ENCODE results near the gene SLC26A2. TPM values are rescaled to one million over a fixed set of nuclear protein-coding genes. Genes with fewer than 3 reads are reported as not detected.

SLC26A2 gene
- total and polyA plus RNA-seq, 5 donors: 2.2 to 10.4 (median 6.1) TPM

GRCh38 chr5:150013931-150014330 lies 53.4 kb downstream of the SLC26A2 start:
- no peak for ATAC-seq
- 96% methylated on average over 4 of the region's 4 CpGs for WGBS

DNA sequence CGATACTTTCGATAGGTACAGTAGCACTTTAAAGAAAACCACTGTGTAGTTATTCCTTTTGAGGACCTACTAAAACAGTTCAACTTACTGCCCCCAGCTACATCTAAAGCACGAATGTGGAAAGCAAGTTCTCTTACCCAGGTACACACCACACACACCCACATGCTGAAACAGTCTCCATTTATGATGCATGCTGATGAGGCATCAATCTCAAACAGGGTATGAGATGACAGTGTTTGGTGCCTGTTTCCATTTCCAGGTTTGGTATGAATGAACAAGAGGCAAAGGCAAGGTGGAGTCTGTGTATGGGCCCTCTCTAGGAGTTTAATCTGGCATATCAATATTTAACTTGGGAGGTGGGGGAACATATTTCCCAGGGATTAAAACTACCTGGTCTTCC lies 53.9 kb downstream of the SLC26A2 start:
- no peak overlapping the region for H3K4me3 ChIP-seq (ENCODE audit: low read length)
- DNase-seq (no peak), ATAC-seq (no peak)
- H3K4me1 ChIP-seq (ENCODE audit: control insufficient read depth, insufficient read depth, low read length): no peaks in the 10 kb centered on the region
- H3K27ac ChIP-seq (ENCODE audit: low read length): no peak overlapping the region
- no peaks in the 10 kb centered on the region for H3K27me3 ChIP-seq (ENCODE audit: control insufficient read depth, insufficient read depth)
- no peaks in the 10 kb centered on the region for H3K9me3 ChIP-seq (ENCODE audit: control insufficient read depth, low read length)
- intact Hi-C loops (cut with DNase I): no loop called here
- whole genome bisulfite sequencing: 95% methylated on average over 3 of the region's 3 CpGs

More at GRCh38 chr5:150013931-150014330, 53.4 kb downstream of the SLC26A2 start:
- Histone ChIP-seq H3K4me1 (ENCODE audit: control insufficient read depth, insufficient read depth, low read length) (no peaks in the 10 kb centered on the region), H3K4me3 (ENCODE audit: low read length) (no peak overlapping the region), H3K9me3 (ENCODE audit: control insufficient read depth, low read length) (no peaks in the 10 kb centered on the region), H3K27ac (ENCODE audit: low read length) (no peak overlapping the region), H3K27me3 (ENCODE audit: control insufficient read depth, insufficient read depth) (no peaks in the 10 kb centered on the region)
- no peak for DNase-seq
- intact Hi-C loops (cut with DNase I): no loop called here

DNA sequence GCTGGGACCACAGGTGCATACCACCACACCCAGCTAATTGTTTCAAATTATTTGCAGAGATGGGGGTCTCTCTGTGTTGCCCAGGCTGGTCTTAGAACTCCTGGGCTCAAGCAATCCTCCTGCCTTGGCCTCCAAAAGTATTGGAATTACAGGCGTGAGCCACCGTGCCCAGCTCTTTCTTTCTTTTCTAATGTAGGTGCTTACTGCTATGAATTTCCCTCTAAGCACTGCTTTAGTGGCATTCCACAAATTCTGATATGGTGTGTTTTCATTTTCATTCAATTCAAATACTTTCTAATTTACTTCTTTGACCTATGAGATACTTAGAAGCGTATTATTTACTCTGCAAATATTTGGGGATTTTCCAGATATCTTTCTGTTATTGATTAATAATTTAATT lies 54.9 kb downstream of the SLC26A2 start:
- Histone ChIP-seq H3K27me3 (ENCODE audit: control insufficient read depth, insufficient read depth) (no peaks in the 10 kb centered on the region), H3K9me3 (ENCODE audit: control insufficient read depth, low read length) (no peaks in the 10 kb centered on the region), H3K4me1 (ENCODE audit: control insufficient read depth, insufficient read depth, low read length) (no peaks in the 10 kb centered on the region), H3K4me3 (ENCODE audit: low read length) (no peak overlapping the region), H3K27ac (ENCODE audit: low read length) (no peak overlapping the region)
- DNase-seq (no peak), ATAC-seq (no peak)
- WGBS: over 99% methylated on average over 3 of the region's 3 CpGs
- intact Hi-C loops (cut with DNase I): no loop called here

GRCh38 chr5:150016537-150016936 lies 56.0 kb downstream of the SLC26A2 start:
- ATAC-seq: no peak
- Histone ChIP-seq H3K27ac (ENCODE audit: low read length) (no peak overlapping the region), H3K4me3 (ENCODE audit: low read length) (no peak overlapping the region), H3K9me3 (ENCODE audit: control insufficient read depth, low read length) (no peaks in the 10 kb centered on the region), H3K27me3 (ENCODE audit: control insufficient read depth, insufficient read depth) (no peaks in the 10 kb centered on the region), H3K4me1 (ENCODE audit: control insufficient read depth, insufficient read depth, low read length) (no peaks in the 10 kb centered on the region)
- no peak for DNase-seq
- intact Hi-C loops (cut with DNase I): no loop called here

GRCh38 chr5:150017226-150018005 lies 56.9 kb downstream of the SLC26A2 start:
- Histone ChIP-seq H3K9me3 (ENCODE audit: control insufficient read depth, low read length) (no peaks in the 10 kb centered on the region), H3K27ac (ENCODE audit: low read length) (no peak overlapping the region), H3K4me1 (ENCODE audit: control insufficient read depth, insufficient read depth, low read length) (no peaks in the 10 kb centered on the region), H3K27me3 (ENCODE audit: control insufficient read depth, insufficient read depth) (no peaks in the 10 kb centered on the region), H3K4me3 (ENCODE audit: low read length) (no peak overlapping the region)
- ATAC-seq (no peak), DNase-seq (no peak)
- intact Hi-C loops (cut with DNase I): no loop called here
- 85% methylated on average over 6 of the region's 6 CpGs for WGBS

DNA sequence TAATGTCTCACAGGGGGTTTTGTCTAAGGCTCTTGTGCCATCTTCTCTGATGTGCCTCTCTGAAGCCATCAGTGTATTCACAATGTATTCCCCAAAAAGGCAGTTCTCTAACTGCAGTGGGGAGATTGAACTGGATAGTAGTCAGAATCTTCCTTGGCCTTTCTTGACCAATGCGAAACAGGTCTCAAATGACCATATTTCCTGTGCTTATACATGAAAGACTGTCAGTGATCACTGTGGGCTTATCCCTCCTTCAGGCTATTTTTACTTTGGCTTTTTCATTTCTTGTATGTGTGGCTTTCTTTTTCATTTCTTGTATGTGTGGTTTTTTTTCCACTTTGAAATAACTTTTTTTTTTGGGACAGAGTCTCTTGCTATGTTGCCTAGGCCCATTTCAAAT lies 59.7 kb downstream of the SLC26A2 start:
- 88% methylated on average over 1 of the region's 1 CpG for WGBS
- ATAC-seq: no peak
- Histone ChIP-seq H3K27me3 (ENCODE audit: control insufficient read depth, insufficient read depth) (no peaks in the 10 kb centered on the region), H3K9me3 (ENCODE audit: control insufficient read depth, low read length) (no peaks in the 10 kb centered on the region), H3K27ac (ENCODE audit: low read length) (no peak overlapping the region), H3K4me1 (ENCODE audit: control insufficient read depth, insufficient read depth, low read length) (no peaks in the 10 kb centered on the region), H3K4me3 (ENCODE audit: low read length) (no peak overlapping the region)
- no peak for DNase-seq
- intact Hi-C loops (cut with DNase I): no loop called here

DNA sequence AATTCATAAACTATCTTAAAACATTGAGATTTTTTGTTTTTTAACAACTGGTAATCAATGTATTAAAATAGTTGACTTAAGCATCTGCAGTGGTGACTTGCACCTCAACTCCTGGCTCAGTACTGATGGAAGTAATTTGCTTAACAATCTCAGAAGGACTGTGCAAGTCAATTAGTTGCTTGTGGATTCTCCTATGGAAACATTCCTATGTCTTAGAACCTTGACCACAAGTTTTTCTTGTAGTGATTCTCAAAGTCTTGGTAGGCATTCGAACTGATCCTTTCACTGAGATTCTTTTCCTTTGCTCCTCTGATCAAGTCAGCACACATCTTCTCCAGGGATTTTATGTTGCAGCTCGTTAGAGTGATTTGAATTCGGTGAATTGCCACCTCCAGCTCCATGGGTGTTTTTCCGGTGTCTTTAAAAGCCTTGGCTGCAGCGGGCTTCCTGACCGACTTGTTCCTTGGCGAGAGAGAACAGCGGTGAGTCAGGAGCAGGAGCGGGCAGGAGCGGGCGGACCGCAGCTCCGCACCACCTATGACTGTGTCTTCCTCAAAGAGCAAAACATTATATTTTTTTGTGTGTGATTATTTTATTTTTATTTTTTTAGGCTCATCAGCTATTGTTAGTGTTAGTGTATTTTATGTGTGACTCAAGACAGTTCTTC lies 61.1 kb downstream of the SLC26A2 start:
- WGBS: 75% methylated on average over 13 of the region's 13 CpGs
- ATAC-seq (peak; percentile 61 to 84), DNase-seq (peak in 1 of 3 donors; percentile 51)
- intact Hi-C loops (cut with DNase I): no loop called here
- Histone ChIP-seq H3K4me1 (ENCODE audit: control insufficient read depth, insufficient read depth, low read length) (no peaks in the 10 kb centered on the region), H3K9me3 (ENCODE audit: control insufficient read depth, low read length) (no peaks in the 10 kb centered on the region), H3K27me3 (ENCODE audit: control insufficient read depth, insufficient read depth) (no peaks in the 10 kb centered on the region), H3K27ac (ENCODE audit: low read length) (peak overlapping the region; percentile 41), H3K4me3 (ENCODE audit: low read length) (no peak overlapping the region)

GRCh38 chr5:150022158-150022531 lies 61.6 kb downstream of the SLC26A2 start:
- H3K27me3 ChIP-seq (ENCODE audit: control insufficient read depth, insufficient read depth): no peaks in the 10 kb centered on the region
- ATAC-seq: peak; percentile 69 to 84
- H3K4me1 ChIP-seq (ENCODE audit: control insufficient read depth, insufficient read depth, low read length): no peaks in the 10 kb centered on the region
- no peaks in the 10 kb centered on the region for H3K9me3 ChIP-seq (ENCODE audit: control insufficient read depth, low read length)
- 62% methylated on average over 1 of the region's 1 CpG for WGBS
- no peak overlapping the region for H3K4me3 ChIP-seq (ENCODE audit: low read length)
- no peak for DNase-seq
- no peak overlapping the region for H3K27ac ChIP-seq (ENCODE audit: low read length)
- intact Hi-C loops (cut with DNase I): no loop called here

DNA sequence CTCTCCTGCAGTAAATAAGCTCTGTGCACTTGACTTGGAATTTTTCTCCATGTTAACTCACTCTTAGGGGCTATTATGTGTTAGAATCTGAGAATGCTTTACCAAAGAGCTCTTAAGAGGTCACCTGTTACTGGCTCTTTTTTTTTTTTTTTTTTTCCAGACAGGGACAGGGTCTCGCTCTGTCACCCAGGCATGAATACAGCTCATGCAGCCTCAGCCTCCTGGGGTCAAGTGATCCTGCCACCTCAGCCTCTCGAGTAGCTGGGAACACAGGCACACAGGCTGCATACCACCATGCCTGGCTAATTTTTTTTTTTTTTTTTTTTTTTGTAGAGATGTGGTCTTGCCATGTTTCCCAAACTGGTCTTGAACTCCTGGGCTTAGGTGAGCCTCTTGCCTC lies 62.1 kb downstream of the SLC26A2 start:
- Histone ChIP-seq H3K4me3 (ENCODE audit: low read length) (no peak overlapping the region), H3K27me3 (ENCODE audit: control insufficient read depth, insufficient read depth) (no peaks in the 10 kb centered on the region), H3K9me3 (ENCODE audit: control insufficient read depth, low read length) (no peaks in the 10 kb centered on the region), H3K4me1 (ENCODE audit: control insufficient read depth, insufficient read depth, low read length) (no peaks in the 10 kb centered on the region), H3K27ac (ENCODE audit: low read length) (peak overlapping the region; percentile 78)
- DNase-seq: no peak
- 66% methylated on average over 2 of the region's 2 CpGs for WGBS
- intact Hi-C loops (cut with DNase I): no loop called here
- no peak for ATAC-seq

DNA sequence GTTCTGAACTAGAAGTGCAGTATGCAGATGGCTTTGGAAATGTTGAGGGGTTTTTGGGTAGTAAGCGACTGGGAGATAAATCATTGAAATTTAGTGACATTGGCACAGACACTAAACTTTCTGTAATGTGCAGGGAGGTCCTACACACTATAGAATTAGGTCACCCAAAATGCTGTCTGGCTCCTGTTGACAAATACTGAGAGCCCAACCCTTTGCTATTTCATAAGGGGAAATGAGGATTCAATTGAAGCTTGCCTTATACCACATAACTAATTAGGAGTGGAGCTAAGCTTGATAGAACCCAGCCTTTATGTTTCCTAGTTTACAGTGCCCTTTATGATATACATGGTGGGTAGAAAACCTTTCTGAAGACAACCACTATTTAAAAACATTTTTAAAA lies 62.6 kb downstream of the SLC26A2 start:
- 89% methylated on average over 1 of the region's 1 CpG for WGBS
- H3K27ac ChIP-seq (ENCODE audit: low read length): peak overlapping the region; percentile 65
- no peak for DNase-seq
- no peaks in the 10 kb centered on the region for H3K9me3 ChIP-seq (ENCODE audit: control insufficient read depth, low read length)
- ATAC-seq: no peak
- no peak overlapping the region for H3K4me3 ChIP-seq (ENCODE audit: low read length)
- H3K27me3 ChIP-seq (ENCODE audit: control insufficient read depth, insufficient read depth): no peaks in the 10 kb centered on the region
- no peaks in the 10 kb centered on the region for H3K4me1 ChIP-seq (ENCODE audit: control insufficient read depth, insufficient read depth, low read length)
- intact Hi-C loops (cut with DNase I): no loop called here

DNA sequence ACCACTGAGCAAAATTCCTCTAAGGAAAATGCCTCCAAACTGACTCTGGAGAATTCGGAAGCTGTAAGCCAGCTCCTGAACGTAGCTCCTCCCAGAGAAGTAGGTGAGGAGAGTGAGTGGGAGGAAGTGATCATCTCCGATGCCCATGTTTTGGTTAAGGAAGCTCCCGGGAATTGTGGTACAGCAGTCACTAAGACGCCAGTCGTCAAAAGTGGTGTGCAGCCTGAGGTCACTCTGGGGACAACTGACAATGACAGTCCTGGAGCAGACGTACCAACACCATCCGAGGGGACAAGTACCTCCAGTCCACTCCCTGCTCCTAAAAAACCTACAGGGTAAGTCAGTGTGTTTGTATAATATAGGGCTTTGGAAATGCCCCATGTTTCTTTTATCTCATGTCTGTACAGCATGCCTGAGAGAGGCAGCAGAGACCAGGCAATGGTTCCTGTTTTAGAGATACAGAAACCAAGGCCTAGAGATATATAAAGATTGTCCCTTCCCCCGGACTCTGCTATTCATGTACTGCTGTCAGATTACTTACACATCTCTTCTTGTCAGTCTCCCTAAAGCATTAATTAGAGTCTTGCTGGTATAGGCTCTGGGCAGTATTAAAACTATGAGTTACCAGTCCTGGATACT lies 63.9 kb downstream of the SLC26A2 start:
- DNase-seq: no peak
- Histone ChIP-seq H3K9me3 (ENCODE audit: control insufficient read depth, low read length) (no peaks in the 10 kb centered on the region), H3K4me1 (ENCODE audit: control insufficient read depth, insufficient read depth, low read length) (no peaks in the 10 kb centered on the region), H3K27me3 (ENCODE audit: control insufficient read depth, insufficient read depth) (no peaks in the 10 kb centered on the region), H3K4me3 (ENCODE audit: low read length) (no peak overlapping the region), H3K27ac (ENCODE audit: low read length) (peak overlapping the region; percentile 59)
- intact Hi-C loops (cut with DNase I): no loop called here
- WGBS: 46% methylated on average over 9 of the region's 9 CpGs
- no peak for ATAC-seq

Data from right cardiac atrium (tissue), 5 donors.